ENCODE data around the gene CLDND2.

- TF ChIP-seq, protein P1, sequence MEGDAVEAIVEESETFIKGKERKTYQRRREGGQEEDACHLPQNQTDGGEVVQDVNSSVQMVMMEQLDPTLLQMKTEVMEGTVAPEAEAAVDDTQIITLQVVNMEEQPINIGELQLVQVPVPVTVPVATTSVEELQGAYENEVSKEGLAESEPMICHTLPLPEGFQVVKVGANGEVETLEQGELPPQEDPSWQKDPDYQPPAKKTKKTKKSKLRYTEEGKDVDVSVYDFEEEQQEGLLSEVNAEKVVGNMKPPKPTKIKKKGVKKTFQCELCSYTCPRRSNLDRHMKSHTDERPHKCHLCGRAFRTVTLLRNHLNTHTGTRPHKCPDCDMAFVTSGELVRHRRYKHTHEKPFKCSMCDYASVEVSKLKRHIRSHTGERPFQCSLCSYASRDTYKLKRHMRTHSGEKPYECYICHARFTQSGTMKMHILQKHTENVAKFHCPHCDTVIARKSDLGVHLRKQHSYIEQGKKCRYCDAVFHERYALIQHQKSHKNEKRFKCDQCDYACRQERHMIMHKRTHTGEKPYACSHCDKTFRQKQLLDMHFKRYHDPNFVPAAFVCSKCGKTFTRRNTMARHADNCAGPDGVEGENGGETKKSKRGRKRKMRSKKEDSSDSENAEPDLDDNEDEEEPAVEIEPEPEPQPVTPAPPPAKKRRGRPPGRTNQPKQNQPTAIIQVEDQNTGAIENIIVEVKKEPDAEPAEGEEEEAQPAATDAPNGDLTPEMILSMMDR (IDR thresholded peaks at IDR 0.05): no peak
- TF ChIP-seq POLR2A (IDR thresholded peaks at IDR 0.05): no peak
These were observed 46.4 kb upstream of the CLDND2 start for GRCh38 chr19:51415187-51415586.
